OCI-LY1 (cell line): Measurements from ENCODE around the gene COQ4.

Experiments used
- EZH2 ChIP-seq: fragments of 200-600 bp; sonication (generic), shearing (Covaris generic); IDR thresholded peaks from 2 replicates; pipeline ENCODE4 v1.8.0; 2017; ENCODE audit warnings: borderline replicate concordance, mixed run types, mild to moderate bottlenecking, antibody characterized with exemption, low read length, moderate library complexity, mixed read lengths
- TF ChIP-seq, protein P1 (sequence below): fragments of 200-600 bp; sonication (generic), shearing (Covaris generic); IDR thresholded peaks from 2 replicates; pipeline ENCODE4 v1.5.1; 2017; ENCODE audit warnings: mild to moderate bottlenecking, antibody characterized with exemption, low read length, moderate library complexity, mixed read lengths

DNA sequence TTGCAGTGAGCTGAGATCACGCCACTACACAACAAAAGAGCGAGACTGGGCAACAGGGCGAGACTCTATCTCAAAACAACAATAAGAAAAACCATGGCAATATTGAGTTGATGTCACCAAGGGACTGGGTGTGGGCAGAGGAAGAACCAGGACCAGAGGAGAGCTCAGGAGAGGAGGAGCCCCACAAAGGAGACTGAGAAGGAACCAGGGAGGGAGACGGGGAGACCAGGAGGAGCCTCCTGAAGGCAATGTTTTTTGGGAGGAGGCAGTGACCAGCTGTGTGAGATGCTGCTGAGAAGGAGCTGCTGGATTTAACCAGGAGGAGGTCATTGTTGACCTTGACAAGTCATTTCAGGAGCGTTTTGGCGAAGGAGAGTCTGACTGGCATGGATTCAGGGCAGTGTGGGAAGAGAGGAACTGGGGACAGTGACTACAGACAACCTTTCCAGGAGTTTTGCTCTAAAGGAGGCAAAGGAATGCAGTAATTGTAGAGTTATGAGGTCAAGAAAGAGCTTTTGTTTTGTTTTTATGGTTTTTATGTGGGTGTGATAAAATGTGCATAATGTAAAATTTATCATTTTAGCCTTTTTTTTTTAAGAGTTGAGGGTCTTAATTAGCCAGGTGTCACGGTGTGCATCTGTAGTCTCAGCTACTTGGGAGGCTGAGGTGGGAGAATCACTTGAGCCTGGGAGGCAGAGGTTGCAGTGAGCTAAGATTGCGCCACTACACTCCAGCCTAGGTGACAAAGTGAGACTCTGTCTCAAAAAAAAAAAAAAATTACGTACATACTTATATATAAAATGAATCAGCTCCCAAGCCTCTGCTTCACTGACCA is 18.3 kb upstream of the COQ4 start:
- TF ChIP-seq, protein P1, sequence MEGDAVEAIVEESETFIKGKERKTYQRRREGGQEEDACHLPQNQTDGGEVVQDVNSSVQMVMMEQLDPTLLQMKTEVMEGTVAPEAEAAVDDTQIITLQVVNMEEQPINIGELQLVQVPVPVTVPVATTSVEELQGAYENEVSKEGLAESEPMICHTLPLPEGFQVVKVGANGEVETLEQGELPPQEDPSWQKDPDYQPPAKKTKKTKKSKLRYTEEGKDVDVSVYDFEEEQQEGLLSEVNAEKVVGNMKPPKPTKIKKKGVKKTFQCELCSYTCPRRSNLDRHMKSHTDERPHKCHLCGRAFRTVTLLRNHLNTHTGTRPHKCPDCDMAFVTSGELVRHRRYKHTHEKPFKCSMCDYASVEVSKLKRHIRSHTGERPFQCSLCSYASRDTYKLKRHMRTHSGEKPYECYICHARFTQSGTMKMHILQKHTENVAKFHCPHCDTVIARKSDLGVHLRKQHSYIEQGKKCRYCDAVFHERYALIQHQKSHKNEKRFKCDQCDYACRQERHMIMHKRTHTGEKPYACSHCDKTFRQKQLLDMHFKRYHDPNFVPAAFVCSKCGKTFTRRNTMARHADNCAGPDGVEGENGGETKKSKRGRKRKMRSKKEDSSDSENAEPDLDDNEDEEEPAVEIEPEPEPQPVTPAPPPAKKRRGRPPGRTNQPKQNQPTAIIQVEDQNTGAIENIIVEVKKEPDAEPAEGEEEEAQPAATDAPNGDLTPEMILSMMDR, result no peak
- TF ChIP-seq EZH2, result no peak
